OCI-LY7 (cell line): ENCODE results near the gene STIM1. TPM values are rescaled to one million over a fixed set of nuclear protein-coding genes. Genes with fewer than 3 reads are reported as not detected.

Experiments
- BruUV-seq: library from RNA; stranded (reverse); fragments of 400-500 nt; replicated peaks from 2 replicates; lab custom pipeline; 2021; lab: Mats Ljungman, UMichigan
- CTCF ChIA-PET: fragments of 300-600 bp; sonication (Branson Sonifier 250); formaldehyde crosslinking; loops from one replicate; lab custom pipeline; 2022; ENCODE audit warnings: antibody characterized with exemption; ENCODE audit not compliant: unreplicated experiment; lab: Charles Lee
- POLR2A ChIA-PET: fragments of 300-600 bp; sonication (Branson Sonifier 250); formaldehyde crosslinking; loops from one replicate; lab custom pipeline; 2022; ENCODE audit warnings: antibody characterized with exemption; lab: Charles Lee
- DNase-seq: peaks from one replicate; pipeline ENCODE4 v3.0.0-alpha.2; 2015; ENCODE audit warnings: low spot score
- H2AFZ ChIP-seq: fragments of 200-600 bp; sonication (generic), shearing (Covaris generic); 2 replicates; pipeline ENCODE4 v1.6.1; 2014; ENCODE audit warnings: mild to moderate bottlenecking, antibody characterized with exemption, low read length, moderate library complexity
- H3K27ac ChIP-seq: fragments of 200-600 bp; sonication (generic); 2 replicates; pipeline ENCODE4 v1.5.1; 2014; ENCODE audit warnings: mixed run types, low read depth, mild to moderate bottlenecking, moderate library complexity, low read length, inconsistent platforms; ENCODE audit not compliant: poor library complexity, severe bottlenecking
- H3K36me3 ChIP-seq: fragments of 200-600 bp; sonication (generic); 2 replicates; pipeline ENCODE4 v1.6.1; 2014; ENCODE audit warnings: mild to moderate bottlenecking, antibody characterized with exemption, low read length, moderate library complexity, mixed read lengths; ENCODE audit not compliant: insufficient read depth
- H3K4me1 ChIP-seq: fragments of 200-600 bp; sonication (generic); 2 replicates; pipeline ENCODE4 v1.5.1; 2014; ENCODE audit warnings: mild to moderate bottlenecking, low read length; ENCODE audit not compliant: insufficient read depth, poor library complexity, severe bottlenecking
- H3K4me2 ChIP-seq: fragments of 200-600 bp; sonication (generic); 2 replicates; pipeline ENCODE4 v1.6.1; 2014; ENCODE audit warnings: mild to moderate bottlenecking, low read length
- H3K4me3 ChIP-seq: fragments of 200-600 bp; sonication (generic); 2 replicates; pipeline ENCODE4 v1.5.1; 2014; ENCODE audit warnings: mild to moderate bottlenecking, low read depth, low read length; ENCODE audit not compliant: poor library complexity, severe bottlenecking
- H3K79me2 ChIP-seq: fragments of 200-600 bp; sonication (generic); 2 replicates; pipeline ENCODE4 v1.6.1; 2016; ENCODE audit warnings: low read depth, mild to moderate bottlenecking, low read length, moderate library complexity, mixed read lengths; ENCODE audit not compliant: insufficient read depth
- H3K9me2 ChIP-seq: fragments of 200-600 bp; sonication (generic); 2 replicates; pipeline ENCODE4 v1.6.1; 2016; ENCODE audit warnings: mild to moderate bottlenecking, low read length, mixed read lengths; ENCODE audit not compliant: insufficient read depth
- H3K9me3 ChIP-seq: fragments of 200-600 bp; sonication (generic); 2 replicates; pipeline ENCODE4 v1.6.1; 2014; ENCODE audit warnings: mild to moderate bottlenecking, mixed run types, low read length, mixed read lengths
- H4K20me1 ChIP-seq: fragments of 200-600 bp; sonication (generic); 2 replicates; pipeline ENCODE4 v1.6.1; 2014; ENCODE audit warnings: mild to moderate bottlenecking, antibody characterized with exemption, low read length, moderate library complexity, mixed read lengths; ENCODE audit not compliant: insufficient read depth
- CTCF ChIP-seq: fragments of 200-600 bp; sonication (generic); conservative IDR thresholded peaks from 2 replicates; pipeline ENCODE4 v1.5.1; 2014; ENCODE audit warnings: mild to moderate bottlenecking, antibody characterized with exemption, low read length, moderate library complexity, mixed read lengths
- EZH2phosphoT487 ChIP-seq: fragments of 200-600 bp; sonication (generic); IDR thresholded peaks from 2 replicates; pipeline ENCODE4 v1.6.1; 2018; ENCODE audit warnings: low read depth, borderline replicate concordance, mild to moderate bottlenecking, mixed run types, antibody characterized with exemption, low read length, moderate library complexity, mixed read lengths
- intact Hi-C: fragments of 100-400 bp; cut with micrococcal nuclease; formaldehyde crosslinking; loops from one replicate; pipeline ENCODE4 v1.10.0; 2022; ENCODE audit not compliant: unreplicated experiment
- total RNA-seq, 2 experiments: library from RNA; depleted of rRNA in 1 of 2; stranded (reverse); fragments of >200 nt in 1 of 2; shearing (Covaris generic) in 1 of 2; gene quantifications; 2 replicates each; pipeline ENCODE4 v1.2.3, GENCODE V29; 2014 to 2022

STIM1 gene
- total RNA-seq, 2 experiments from 2014 or later = 21.0 to 49.1 TPM

- Histone ChIP-seq H2AFZ (no peak overlapping the region), H3K9me3 (no peaks in the 10 kb centered on the region), H3K36me3 (peaks cover 9% of the 10 kb centered on the region; the same call in 1 of the 2 replicates), H4K20me1 (no peaks in the 10 kb centered on the region), H3K4me1 (peaks cover 16% of the 10 kb centered on the region), H3K27ac (no peak overlapping the region), H3K4me2 (no peak overlapping the region), H3K9me2 (no peaks in the 10 kb centered on the region), H3K4me3 (no peak overlapping the region), H3K79me2 (no peaks in the 10 kb centered on the region)
- TF ChIP-seq EZH2phosphoT487 (no peak), CTCF (no peak)
- intact Hi-C loops = no loop called here
- DNase-seq = no peak
- BruUV-seq = no TSS peak
- ChIA-PET POLR2A (interaction anchor here (0.7 to 1.2 kb wide), 3 partner anchors 10 to 225 kb away, joined by 3 to 4 read pairs (median 3); partner anchors contain the start of gene RHOG), CTCF (interaction anchor here (0.6 to 1.6 kb wide), 3 partner anchors 210 to 225 kb away, joined by 3 to 5 read pairs (median 4); partner anchors contain the start of genes RHOG and STIM1)
Observed at GRCh38 chr11:4065601-4066377, 210.3 kb downstream of the STIM1 start.

GRCh38 chr11:4066910-4067309 is 211.4 kb downstream of the STIM1 start:
- no peak for TF ChIP-seq CTCF
- no peak for TF ChIP-seq EZH2phosphoT487
- H3K4me1 ChIP-seq = peaks cover 16% of the 10 kb centered on the region
- intact Hi-C loops = no loop called here
- no peaks in the 10 kb centered on the region for H4K20me1 ChIP-seq
- H3K4me3 ChIP-seq = no peak overlapping the region
- no peaks in the 10 kb centered on the region; the same call in 1 of the 2 replicates for H3K36me3 ChIP-seq
- H3K9me3 ChIP-seq = no peaks in the 10 kb centered on the region
- no peak for DNase-seq
- no peak overlapping the region for H3K4me2 ChIP-seq
- H3K79me2 ChIP-seq = no peaks in the 10 kb centered on the region
- ChIA-PET POLR2A (interaction anchor here (0.9 to 1.3 kb wide), 3 partner anchors 10 to 211 kb away, joined by 3 to 12 read pairs (median 4); partner anchors contain the start of gene STIM1), CTCF (interaction anchor here (1.4 kb wide), 1 partner anchor 211 kb away, joined by 5 read pairs; the partner anchor contains the start of gene STIM1)
- no peak overlapping the region for H2AFZ ChIP-seq
- BruUV-seq = no TSS peak
- no peak overlapping the region for H3K27ac ChIP-seq
- H3K9me2 ChIP-seq = no peaks in the 10 kb centered on the region
